ENCODE measurements around the gene SRPX2.

- no peak for TF ChIP-seq CTCF (IDR thresholded peaks at IDR 0.05)
- TF ChIP-seq POLR2A (IDR thresholded peaks at IDR 0.05): no peak
Measured at GRCh38 chrX:100662796-100663195, 18.8 kb downstream of the SRPX2 start.

Data from uterus (tissue), 2 donors.